AG10803 (cell line): ENCODE data around the gene CTSW.

ENCODE experiments used
- DNase-seq: peaks from one replicate; pipeline ENCODE4 v3.0.0; 2010; ENCODE audit warnings: low read depth
- H3K4me3 ChIP-seq: 2 replicates; pipeline ENCODE4 v1.5.1; 2011; ENCODE audit warnings: mild to moderate bottlenecking, low read length, control low read depth
- TF ChIP-seq, protein P1 (sequence below): conservative IDR thresholded peaks from 2 replicates; pipeline ENCODE4 v1.5.1; 2011; ENCODE audit warnings: mild to moderate bottlenecking, low read length, control low read depth, inconsistent platforms

CTSW gene

DNA sequence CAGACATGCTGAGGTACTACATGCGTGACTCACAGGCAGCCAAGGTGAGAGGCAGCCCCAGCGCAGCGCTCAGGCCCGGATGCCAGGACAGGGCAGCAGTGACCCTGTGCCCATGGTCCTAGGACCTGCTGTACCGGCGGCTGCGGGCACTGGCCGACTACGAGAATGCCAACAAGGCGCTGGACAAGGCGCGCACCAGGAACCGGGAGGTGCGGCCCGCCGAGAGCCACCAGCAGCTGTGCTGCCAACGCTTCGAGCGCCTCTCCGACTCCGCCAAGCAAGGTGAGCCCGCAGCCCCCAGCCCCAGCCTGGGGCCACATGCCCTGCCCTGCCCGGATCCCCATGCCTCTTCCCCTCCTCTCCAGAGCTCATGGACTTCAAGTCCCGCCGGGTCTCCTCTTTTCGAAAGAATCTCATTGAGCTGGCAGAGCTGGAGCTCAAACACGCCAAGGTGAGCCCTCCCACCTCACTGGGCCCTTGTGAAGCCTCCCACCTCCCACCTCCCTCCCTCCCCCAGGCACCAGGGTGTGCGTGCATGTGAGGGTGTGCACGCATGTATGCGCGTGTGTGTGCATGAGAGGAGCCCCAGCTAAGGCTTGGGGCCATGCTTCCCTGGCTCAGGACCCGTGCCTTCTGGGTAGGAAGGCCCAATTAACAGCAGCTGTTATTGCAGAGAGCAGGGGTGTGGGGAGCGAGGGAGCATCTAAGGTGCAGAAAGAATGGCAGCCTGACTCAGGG lies 27.0 kb upstream of the CTSW start:
- TF ChIP-seq, protein P1, sequence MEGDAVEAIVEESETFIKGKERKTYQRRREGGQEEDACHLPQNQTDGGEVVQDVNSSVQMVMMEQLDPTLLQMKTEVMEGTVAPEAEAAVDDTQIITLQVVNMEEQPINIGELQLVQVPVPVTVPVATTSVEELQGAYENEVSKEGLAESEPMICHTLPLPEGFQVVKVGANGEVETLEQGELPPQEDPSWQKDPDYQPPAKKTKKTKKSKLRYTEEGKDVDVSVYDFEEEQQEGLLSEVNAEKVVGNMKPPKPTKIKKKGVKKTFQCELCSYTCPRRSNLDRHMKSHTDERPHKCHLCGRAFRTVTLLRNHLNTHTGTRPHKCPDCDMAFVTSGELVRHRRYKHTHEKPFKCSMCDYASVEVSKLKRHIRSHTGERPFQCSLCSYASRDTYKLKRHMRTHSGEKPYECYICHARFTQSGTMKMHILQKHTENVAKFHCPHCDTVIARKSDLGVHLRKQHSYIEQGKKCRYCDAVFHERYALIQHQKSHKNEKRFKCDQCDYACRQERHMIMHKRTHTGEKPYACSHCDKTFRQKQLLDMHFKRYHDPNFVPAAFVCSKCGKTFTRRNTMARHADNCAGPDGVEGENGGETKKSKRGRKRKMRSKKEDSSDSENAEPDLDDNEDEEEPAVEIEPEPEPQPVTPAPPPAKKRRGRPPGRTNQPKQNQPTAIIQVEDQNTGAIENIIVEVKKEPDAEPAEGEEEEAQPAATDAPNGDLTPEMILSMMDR = no peak
- no peak for DNase-seq
- H3K4me3 ChIP-seq = no peak overlapping the region

- H3K4me3 ChIP-seq = no peak overlapping the region
- no peak for DNase-seq
- TF ChIP-seq, protein P1 = no peak
These were observed 26.2 kb upstream of the CTSW start for GRCh38 chr11:65853246-65853979.

- H3K4me3 ChIP-seq = no peak overlapping the region
- DNase-seq = no peak
- TF ChIP-seq, protein P1 = no peak
These were observed 25.5 kb upstream of the CTSW start for GRCh38 chr11:65854161-65854592.

DNA sequence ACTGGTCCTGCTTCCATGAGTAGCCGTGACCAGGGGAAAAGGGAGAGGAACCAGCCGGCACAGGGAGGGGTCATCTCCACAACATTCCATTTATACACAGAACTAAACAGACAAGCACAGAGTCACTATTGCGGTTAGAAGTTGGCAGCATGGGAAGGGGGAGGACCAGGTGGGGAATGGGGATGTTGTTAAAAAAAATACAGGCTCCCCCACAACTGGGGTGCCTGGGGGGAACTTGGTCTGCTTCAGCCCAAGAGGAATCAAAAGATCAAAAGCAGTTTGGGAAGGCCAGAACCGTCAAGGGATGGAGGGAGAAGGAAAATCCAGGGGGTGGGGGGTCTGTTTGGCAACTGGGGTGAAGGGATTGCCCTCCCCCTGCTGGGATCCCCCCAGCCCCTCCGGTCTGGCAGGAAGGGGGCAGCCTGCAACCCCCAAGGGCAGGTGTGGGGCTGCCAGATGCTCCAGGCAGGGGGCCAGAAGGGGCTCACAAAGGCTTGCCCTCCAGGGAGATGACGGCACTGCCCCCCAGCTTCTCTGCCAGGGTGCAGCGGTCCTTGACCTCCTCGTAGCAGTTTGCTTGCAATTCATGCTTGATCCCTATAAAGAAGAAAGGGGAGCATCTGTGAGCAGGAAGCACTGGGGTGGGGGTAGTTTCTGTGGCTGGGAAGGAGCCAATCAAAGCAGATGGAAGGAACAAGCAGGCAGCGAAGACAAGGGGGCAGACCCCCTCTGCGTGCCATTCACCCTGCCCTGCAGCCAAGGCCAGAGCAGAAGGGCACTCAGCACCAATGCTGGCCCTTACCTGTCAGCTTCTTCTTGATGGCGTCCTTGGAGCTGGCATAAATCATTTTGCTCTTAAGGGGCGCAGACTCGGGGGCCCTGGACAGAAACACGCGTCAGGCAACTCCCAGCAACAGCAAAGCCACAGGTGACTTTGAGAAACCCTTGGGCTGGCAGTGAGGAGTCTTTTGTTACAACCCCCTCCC lies 24.5 kb upstream of the CTSW start:
- no peak for DNase-seq
- TF ChIP-seq, protein P1 = no peak
- H3K4me3 ChIP-seq = peak overlapping the region; percentile 5; the same call in 1 of the 2 replicates

- peak overlapping the region; percentile 96 for H3K4me3 ChIP-seq
- TF ChIP-seq, protein P1 = no peak
- no peak for DNase-seq
These were observed 23.7 kb upstream of the CTSW start for GRCh38 chr11:65855927-65856363.

GRCh38 chr11:65856689-65857499 lies 22.7 kb upstream of the CTSW start:
- TF ChIP-seq, protein P1 = no peak
- DNase-seq = peak; percentile 57
- H3K4me3 ChIP-seq = peak overlapping the region; percentile 96
